ENCODE data around the gene VLDLR.

The VLDLR gene

DNA sequence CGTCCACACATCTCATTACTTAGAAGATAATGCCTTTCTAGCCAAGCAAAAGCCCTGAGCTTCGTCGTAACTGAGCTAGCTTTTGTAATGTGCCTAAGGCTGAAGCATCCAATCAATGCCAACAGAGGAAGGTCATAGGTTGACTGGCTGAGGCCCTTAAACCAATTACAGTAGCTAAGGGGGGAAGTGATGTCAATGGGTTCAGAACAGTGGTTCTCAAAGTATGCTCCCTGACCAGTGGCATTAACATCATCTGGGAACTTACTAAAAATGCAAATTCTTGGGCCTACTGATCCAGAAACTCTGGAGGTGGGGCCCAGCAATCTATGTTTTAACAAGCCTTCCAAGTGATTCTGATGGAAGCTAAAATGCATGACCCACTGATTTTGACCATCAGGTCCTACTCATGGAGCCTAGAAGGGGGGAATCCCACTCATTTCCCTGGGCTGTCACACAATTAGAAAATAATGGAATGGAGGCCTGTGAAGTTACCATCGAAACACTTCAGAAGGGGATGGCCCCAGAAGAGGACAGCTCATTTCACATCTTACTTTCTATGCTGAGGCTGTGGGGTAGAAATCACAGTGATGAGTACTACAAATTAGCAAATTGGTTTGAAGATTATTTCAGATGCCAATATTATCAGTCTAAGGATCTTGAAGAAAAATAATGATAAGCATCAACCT is 4.8 kb upstream of the VLDLR start:
- no peak for DNase-seq (ENCODE audit: low read depth, low spot score)
- no peak overlapping the region for H3K4me3 ChIP-seq (ENCODE audit: low read length)

DNA sequence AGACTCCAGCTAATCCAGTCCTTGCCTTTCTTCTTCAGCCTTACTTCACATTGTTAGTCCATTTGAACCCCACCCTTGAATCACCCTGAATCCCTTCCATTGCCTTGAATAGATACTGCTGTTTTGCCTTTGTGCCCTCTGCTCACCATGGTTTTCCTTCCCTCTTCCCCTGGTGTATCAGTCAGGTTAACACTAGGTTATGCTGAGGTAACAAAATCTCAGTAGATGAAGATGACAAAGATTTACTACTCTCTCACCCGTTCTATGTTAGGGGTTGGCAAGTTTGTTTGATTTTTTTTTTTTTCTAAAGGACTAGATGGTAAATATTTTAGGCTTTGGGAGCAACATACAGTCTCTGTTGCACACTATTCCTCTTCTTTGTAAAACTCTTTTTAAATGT is 3.3 kb upstream of the VLDLR start:
- DNase-seq (ENCODE audit: low read depth, low spot score), result no peak
- H3K4me3 ChIP-seq (ENCODE audit: low read length), result no peak overlapping the region

DNA sequence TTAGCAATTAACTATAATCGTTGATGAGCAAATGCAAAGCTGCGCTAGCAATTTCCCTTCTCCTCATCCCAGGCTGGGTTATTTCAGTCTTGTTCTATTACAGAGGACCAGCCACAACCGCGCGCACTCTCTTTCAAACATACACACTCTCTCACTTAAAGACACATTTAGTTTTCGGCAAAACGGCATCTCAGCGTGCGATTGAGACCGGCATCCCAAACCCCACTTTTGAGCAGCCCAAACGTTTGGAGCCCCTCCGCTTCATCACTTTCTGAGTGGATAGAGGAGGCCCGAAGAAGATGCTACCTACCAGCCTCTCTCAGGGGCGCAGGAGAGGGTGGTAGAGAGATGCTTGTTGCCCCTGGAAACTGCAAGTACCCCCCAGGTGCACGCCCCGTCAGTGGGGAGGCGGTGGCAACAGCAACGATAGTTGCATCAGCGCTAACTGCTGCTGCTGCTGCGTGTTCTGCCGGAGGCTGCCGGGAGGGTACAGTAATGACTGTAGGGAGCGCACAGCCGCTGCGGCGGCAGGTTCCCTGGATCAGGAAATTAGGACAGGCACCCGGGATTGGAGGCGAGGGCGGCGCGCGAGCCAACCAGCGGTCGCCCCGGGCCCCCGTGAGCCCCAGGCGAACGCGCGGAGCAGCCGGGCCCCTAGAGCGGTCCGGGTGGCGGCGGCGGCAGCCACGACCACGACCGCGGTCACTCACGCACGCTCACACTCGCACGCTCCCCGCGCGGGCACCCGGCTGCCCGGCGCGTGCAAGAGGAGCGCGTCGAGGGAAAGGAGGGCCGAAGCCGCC is 467 bp upstream of the VLDLR start:
- peak overlapping the region; percentile 69 for H3K4me3 ChIP-seq (ENCODE audit: low read length)
- DNase-seq (ENCODE audit: low read depth, low spot score), result peak; percentile 71

DNA sequence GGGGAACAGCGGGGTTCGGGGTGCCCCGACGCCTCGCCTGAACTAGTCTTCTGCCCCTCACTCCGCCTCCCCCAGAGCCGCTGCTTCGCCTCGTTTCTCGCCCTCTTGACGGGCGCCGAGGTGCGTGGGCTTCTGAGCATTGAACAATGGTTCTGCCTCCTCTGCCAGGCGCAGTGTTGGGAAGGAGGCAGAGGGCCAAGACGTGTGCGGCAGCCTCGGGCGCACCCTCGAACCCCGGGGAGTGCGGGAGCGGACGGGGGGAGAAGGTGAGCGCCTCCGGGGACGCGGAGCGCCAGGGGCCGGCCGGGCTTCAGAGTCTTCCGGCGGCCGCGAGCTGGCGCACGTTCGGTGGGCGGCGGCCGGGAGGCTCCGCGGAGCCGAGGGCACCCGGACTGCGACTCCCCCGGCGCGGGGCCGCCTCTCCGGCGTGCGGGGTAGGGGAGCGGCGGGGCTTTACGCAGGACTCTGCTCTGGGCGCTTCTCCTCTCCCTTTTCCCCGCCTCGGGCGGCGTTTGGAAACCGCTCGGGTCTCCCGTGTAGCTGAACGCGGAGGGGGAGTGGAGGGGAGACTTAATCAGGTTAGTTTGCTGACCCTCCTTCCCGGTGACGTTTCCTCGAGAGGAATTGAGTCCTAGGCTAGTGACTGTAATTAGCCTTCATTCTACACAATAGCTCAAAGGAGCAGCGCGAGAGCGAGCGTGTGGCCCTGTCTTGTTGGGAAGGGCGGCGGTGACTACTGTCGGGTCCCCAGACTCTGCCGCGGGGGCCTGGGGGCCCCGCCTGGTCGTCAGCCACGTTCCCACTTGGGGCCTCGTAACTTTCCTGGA is 1.1 kb downstream of the VLDLR start:
- peak overlapping the region; percentile 69 for H3K4me3 ChIP-seq (ENCODE audit: low read length)
- DNase-seq (ENCODE audit: low read depth, low spot score), result peak; percentile 15

DNA sequence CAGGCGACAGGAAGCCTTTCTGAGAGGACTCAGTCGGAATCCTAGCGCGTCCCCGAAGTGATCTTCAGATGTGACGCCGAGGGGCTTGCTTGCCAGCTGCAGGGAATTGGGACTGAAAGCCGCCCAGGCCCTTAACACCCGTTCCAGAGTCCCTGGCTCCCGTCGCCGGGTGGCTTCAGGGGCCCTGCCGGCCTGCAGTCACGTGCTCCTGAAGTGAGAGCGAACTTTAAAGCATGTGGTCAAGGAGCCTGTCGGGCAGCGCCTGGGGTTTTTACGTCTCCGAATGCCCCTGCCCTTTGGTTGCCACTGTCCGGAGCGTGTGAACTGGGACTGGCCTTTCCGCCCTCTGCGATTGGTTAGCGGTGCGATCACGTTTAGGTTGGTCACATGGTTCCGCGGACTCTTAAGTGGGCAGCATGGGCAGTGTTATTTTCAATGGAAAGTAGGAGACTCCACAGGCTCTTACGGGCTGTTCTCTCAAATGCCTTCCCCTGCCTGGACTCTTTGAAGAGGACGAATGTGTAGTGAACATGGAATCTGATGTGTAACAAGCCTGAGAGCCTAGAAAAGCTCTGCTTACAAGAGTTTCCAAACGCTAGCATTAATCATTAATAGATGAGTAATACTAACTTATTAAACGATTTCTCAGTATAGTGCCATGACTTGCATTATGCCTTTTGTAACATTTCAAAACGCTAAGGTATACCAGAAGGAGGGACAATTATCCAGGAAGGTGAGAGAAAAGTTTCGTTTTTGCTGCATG is 1.9 kb downstream of the VLDLR start:
- no peak overlapping the region for H3K4me3 ChIP-seq (ENCODE audit: low read length)
- DNase-seq (ENCODE audit: low read depth, low spot score), result no peak

DNA sequence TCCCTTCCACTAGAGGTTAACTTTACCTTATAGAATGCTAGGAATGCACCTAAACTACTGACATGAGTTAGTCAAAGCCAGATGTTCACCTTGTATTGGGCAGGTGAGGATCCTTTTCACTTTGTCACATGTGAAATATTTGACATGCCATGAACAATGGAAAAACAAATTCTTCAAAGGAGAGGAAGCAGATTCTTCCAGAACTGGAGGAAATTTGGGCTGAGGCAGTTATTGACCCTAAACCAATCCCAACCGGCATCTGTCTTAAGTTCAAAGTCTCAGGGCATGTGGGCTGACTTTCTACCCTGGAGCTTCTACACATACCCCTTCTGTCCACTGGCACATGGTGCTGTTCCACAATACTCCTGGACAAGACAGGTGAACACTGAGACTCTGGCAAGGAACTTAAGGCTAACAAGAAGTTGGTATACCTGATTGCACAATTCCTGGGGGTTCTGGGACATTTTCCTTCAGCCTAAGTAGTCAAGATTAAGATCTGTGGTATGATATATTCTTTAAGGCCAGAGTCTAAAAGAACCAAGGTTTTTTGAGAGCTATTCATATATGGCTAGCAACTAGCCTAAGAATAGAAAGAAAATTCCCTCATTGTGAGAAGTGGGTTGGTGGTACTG is 2.6 kb downstream of the VLDLR start:
- no peak overlapping the region for H3K4me3 ChIP-seq (ENCODE audit: low read length)
- DNase-seq (ENCODE audit: low read depth, low spot score), result no peak

DNA sequence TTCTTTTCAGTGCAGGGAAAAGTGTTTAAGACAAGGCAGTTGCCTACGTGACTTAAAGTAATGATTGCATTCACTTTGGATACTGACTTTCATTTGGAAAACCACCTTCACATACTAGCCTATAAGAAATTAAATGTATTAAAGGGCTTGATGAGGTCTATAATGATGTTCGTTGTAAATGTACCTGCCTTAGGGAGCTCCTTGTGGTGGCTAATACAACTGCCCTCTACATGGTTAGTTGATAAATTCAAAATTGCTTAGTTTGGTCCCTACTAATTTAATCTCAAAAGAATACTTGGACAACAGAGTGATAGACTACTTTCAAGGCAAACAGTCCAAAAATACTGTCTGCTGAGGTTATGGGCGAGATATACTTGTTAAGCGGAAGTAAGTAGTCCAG is 3.8 kb downstream of the VLDLR start:
- no peak for DNase-seq (ENCODE audit: low read depth, low spot score)
- no peak overlapping the region for H3K4me3 ChIP-seq (ENCODE audit: low read length)

DNA sequence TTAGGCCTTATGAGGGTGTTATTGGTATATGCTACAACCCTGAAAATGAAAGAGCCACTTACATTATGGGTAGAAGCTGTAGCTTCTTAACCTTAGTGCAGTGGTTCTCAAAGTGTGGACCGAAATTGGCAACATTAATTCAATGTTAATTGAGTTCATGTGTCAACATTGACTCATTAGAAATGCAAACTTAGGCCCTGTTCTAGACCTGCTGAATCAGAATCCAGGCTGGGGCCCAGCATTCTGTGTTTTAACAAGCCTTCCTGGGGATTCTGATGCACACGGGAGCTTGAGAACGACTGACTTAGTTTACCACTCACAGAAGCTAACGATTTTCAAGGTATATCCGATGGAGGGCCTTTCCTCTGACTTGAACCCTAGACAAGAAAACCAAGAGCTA is 7.3 kb downstream of the VLDLR start:
- H3K4me3 ChIP-seq (ENCODE audit: low read length), result no peak overlapping the region
- DNase-seq (ENCODE audit: low read depth, low spot score), result no peak

DNA sequence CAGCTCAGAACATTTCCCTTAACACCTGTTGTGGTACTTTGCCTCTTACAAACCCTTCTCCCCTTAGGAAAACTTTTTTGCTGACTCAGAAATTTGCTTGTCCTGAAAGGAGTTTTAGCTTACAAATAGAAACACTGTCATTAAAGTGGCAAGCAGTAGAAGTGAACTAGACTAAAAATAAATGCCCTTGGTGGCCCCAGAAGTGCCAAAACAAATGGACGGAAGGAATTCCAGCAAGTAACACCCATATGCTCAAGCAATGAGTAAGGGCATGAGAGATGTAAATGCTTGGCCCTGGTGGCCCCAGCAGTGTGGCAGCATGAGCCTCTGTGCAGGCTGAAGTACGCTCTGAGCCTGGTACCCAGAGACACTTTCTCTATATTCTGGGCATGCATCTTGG is 8.6 kb downstream of the VLDLR start:
- H3K4me3 ChIP-seq (ENCODE audit: low read length), result no peak overlapping the region
- no peak for DNase-seq (ENCODE audit: low read depth, low spot score)

DNA sequence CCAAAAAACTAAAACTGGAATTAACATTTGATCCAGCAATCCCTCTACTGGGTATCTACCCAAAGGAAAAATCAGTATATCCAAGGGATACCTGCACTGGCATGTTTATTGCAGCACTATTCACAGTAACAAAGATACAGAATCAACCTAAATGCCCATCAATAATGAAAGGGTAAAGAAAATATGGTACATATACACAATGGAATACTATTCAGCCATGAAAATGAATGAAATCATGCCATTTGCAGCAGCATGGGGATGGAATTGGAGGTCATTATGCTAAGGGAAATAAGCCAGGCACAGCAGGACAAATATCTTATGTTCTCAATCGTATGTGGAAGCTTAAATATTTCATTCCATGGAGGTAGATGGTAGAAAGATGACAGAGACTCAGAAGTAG is 9.7 kb downstream of the VLDLR start:
- H3K4me3 ChIP-seq (ENCODE audit: low read length), result no peak overlapping the region
- DNase-seq (ENCODE audit: low read depth, low spot score), result no peak

DNA sequence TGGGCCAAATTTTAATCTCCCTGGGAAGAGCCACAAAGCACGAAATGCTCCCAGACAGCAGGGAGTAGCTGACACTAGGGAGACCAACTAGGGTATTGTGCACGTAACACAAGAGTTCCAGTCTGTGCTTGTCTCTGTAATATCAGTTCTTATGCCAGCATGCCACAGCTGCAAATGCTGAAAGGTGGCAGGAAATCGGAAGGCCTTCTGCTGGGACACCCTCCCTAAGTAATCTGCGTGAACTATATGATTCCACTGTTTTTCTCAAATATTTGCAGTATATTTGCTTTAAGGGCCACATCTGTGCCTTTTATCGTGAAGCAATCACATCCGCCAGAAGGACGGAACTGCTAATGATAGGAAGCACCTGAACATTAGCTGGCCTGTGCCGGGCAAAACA is 12.6 kb downstream of the VLDLR start:
- H3K4me3 ChIP-seq (ENCODE audit: low read length), result no peak overlapping the region
- DNase-seq (ENCODE audit: low read depth, low spot score), result no peak

DNA sequence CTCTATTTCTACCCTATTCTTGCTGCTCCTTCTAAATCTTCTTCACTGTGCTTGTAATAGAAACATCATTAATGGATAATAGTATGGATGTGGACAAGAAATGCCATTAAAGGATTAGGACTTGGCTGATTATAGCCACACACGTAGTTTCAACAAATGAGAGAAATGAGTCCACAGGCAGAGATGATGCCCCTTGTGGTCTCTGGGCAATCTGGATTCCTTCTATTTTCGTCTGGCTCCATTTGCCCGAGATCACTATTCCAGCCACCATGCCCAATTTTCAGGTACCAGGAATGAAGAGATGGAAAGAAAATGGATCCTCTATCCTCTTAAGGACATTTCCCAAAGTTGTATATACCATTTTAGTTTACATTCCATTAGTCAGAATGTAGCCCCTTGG is 13.2 kb downstream of the VLDLR start:
- no peak overlapping the region for H3K4me3 ChIP-seq (ENCODE audit: low read length)
- no peak for DNase-seq (ENCODE audit: low read depth, low spot score)

DNA sequence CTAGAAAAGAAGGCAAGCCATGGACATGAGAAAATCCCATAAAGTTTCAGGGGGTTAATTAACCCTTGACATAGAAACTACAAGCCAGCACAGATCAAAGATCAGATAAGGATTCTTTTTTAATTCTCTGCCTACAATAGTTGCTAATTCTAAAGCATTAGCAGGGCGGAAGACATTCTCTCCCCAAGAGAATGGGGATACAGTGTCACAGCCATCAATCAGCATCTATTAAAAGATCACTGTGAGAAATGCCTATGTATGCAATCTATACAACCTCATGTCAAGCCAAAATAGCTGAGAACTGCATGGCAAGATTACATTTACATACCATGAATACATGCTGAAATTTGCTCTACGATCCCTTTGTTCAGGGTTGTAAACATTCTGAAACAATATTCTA is 14.3 kb downstream of the VLDLR start:
- no peak for DNase-seq (ENCODE audit: low read depth, low spot score)

DNA sequence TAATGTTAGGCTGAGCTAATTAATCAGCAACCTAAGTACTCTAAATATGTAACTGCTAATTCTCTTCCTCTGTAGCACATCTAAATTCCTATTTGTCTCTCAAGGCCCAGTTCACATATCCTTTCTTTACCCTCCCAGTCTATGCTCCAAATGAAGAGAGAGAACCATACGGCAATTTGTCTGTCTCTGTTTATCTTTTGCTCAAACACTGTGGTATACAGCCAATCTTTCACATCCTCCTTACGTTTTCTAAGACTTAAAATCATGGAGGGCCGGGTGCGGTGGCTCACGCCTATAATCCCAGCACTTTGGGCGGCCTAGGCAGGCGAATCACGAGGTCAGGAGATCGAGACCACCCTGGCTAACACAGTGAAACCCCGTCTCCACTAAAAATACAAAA is 15.8 kb downstream of the VLDLR start:
- no peak overlapping the region for H3K4me3 ChIP-seq (ENCODE audit: low read length)
- no peak for DNase-seq (ENCODE audit: low read depth, low spot score)

More for the DNA sequence above, 14.3 kb downstream of the VLDLR start:
- no peak overlapping the region for H3K4me3 ChIP-seq (ENCODE audit: low read length)

DNA sequence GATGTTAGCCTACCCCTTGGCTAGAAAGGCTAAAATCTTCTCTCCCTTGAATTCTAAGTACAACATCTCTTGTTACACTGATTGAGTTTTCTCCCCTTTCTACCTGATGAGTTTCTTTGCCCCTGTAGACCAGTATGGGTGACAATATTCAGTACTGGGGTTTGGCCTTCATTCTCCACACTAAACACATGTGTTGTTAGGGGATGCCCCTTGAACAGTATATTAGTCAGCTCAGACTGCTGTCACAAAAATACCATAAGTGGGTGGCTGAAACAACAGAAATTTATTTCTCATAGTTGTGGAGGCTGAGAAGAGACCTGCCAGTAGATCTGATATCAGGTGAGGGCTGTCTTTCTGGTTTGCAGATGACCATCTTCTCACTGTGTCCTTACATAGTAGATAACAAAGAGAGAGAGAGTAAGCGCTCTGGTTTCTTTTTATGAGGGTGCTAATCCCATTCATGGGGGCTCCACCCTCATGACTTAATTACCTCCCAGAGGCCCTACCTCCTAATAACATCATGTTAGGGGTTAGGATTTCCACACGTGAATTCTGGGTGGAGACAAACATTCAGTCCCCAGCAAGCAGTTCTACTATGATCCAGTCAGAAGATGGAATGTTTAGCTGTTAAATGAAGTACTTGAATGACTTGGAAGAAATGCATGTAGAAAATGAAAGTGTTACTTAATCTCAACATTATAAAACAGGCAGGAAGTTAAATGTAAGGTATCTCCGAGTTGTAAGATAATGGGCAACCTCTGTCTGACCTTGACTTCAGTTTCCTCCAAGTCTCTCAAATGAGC is 17.5 kb downstream of the VLDLR start:
- H3K4me3 ChIP-seq (ENCODE audit: low read length), result no peak overlapping the region
- DNase-seq (ENCODE audit: low read depth, low spot score), result no peak

DNA sequence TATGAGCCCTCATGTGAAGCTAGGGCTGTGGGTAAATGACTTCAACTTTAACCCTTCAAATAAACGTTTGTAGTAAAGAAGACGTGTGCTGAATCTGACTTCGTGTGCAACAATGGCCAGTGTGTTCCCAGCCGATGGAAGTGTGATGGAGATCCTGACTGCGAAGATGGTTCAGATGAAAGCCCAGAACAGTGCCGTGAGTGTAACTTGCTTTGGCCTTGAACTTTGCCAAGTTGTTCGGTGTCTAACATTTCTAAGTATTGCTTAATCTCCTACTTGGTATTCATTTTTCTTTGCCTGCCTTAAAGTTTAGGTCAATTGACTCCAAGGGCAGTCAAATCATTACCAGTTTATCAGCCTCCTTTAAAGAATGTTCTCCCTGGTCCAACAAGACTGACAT is 18.2 kb downstream of the VLDLR start:
- H3K4me3 ChIP-seq (ENCODE audit: low read length), result no peak overlapping the region
- DNase-seq (ENCODE audit: low read depth, low spot score), result no peak

DNA sequence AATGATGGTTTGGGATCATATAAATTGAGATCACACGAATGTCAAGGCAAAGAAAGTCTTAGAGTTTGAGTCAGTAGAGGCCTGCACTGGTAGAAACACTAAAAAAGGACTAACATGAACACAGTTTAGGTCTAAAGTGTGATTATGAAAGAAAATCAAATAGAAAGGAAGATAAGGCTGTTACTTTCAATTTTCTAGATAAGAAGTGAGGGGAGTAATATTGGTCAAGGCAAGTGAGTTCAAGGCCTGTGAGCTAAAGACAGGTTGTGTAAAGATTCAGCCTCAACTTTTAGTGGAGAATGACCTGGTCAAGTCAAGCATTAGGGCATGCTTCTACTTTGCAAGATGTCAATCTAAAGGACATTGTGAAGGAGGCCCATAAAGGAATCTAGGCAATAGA is 19.0 kb downstream of the VLDLR start:
- H3K4me3 ChIP-seq (ENCODE audit: low read length), result no peak overlapping the region
- DNase-seq (ENCODE audit: low read depth, low spot score), result no peak

DNA sequence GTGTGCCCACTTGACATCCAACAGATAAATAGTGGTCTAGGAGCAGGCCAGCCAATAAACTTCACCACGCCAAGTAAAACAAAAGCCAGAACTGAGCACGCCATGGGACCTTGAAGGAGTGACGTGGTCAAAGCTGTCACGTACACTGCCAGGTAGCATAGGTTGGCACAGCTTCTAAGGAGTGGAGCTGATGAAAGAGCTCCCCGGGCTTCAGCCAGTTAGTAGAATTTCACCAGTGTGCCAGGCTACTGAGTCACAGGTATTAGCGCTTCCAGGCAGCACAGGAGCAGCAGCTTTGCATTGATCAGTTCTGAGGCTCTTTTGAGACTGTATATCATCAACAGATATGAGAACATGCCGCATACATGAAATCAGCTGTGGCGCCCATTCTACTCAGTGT is 19.4 kb downstream of the VLDLR start:
- no peak overlapping the region for H3K4me3 ChIP-seq (ENCODE audit: low read length)
- DNase-seq (ENCODE audit: low read depth, low spot score), result no peak

Measured in Jurkat, Clone E6-1 (cell line).